Prostate gland (tissue), 2 donors: Measurements from ENCODE around the gene YBX2. TPM values are rescaled to one million over a fixed set of nuclear protein-coding genes. Genes with fewer than 3 reads are reported as not detected.

ENCODE experiments used
- DNase-seq: peaks from one replicate; pipeline ENCODE4 v3.0.0-alpha.2; 2019; ENCODE audit warnings: low spot score
- H3K27ac ChIP-seq, 2 donors: fragments of 200-600 bp; sonication (generic); 2 replicates each; pipeline ENCODE4 v1.5.1; 2017 to 2019
- H3K27me3 ChIP-seq: fragments of 200-600 bp; sonication (generic); replicated peaks from 2 replicates; pipeline ENCODE4 v1.5.1; 2019; ENCODE audit not compliant: insufficient read depth
- H3K36me3 ChIP-seq, 2 donors: fragments of 200-600 bp; sonication (generic); 1 replicate in 1 of 2; 2 replicates in 1 of 2; pipeline versions ENCODE4 v1.5.1 to v1.8.1; 2017 to 2019
- H3K4me1 ChIP-seq: fragments of 200-600 bp; sonication (generic); replicated peaks from 2 replicates; pipeline ENCODE4 v1.5.1; 2019
- H3K4me3 ChIP-seq, 2 donors: fragments of 200-600 bp; sonication (generic); 2 replicates each; pipeline ENCODE4 v1.5.1; 2017 to 2019
- H3K9me3 ChIP-seq: fragments of 200-600 bp; sonication (generic); 2 replicates; pipeline ENCODE4 v1.5.1; 2017
- CTCF ChIP-seq, 4 experiments: fragments of 200-600 bp in 2 of 4; fragments of 450-650 bp in 2 of 4; sonication (generic) in 2 of 4; IDR thresholded peaks; 1 replicate in 3 of 4; 2 replicates in 1 of 4; pipeline ENCODE4 v1.5.1; 2016 to 2019; ENCODE audit warnings: antibody characterized with exemption in 4 of 4, mild to moderate bottlenecking in 2 of 4, moderate library complexity in 2 of 4
- POLR2A ChIP-seq: fragments of 450-650 bp; IDR thresholded peaks from one replicate; pipeline ENCODE4 v1.6.1; 2016; ENCODE audit warnings: antibody characterized with exemption, mild to moderate bottlenecking
- POLR2AphosphoS5 ChIP-seq: sonication (generic); formaldehyde crosslinking; IDR thresholded peaks from one replicate; pipeline ENCODE4 v1.6.1; 2017; ENCODE audit warnings: antibody characterized with exemption
- WGBS: methylation state at CpG from one replicate; pipeline ENCODE4 v1.1.5; 2018; 5-methylcytosine and 5-hydroxymethylcytosine counted together
- intact Hi-C: fragments of 100-400 bp; cut with DNase I; formaldehyde crosslinking; loops from one replicate; pipeline ENCODE4 v1.14.2; 2022
- total RNA-seq, 2 donors: library from RNA; depleted of rRNA; stranded (reverse); fragments of >200 nt; gene quantifications; one replicate each; pipeline ENCODE4 v1.1.0, GENCODE V29; 2016

Gene YBX2
- total RNA-seq, 2 donors from 2014 or later, result 0.64 to 49.1 TPM

GRCh38 chr17:7307686-7308624 lies 13.5 kb upstream of the YBX2 start:
- H3K9me3 ChIP-seq, result no peaks in the 10 kb centered on the region
- TF ChIP-seq CTCF (IDR thresholded peaks at IDR 0.05), result no peak
- no peak for TF ChIP-seq POLR2AphosphoS5
- no peak for TF ChIP-seq POLR2A
- H3K4me3 ChIP-seq, result peak overlapping the region; percentile 99
- DNase-seq, result no peak
- H3K27me3 ChIP-seq, result no peaks in the 10 kb centered on the region
- peak overlapping the region; percentile 97 to 99 for H3K27ac ChIP-seq
- WGBS, result under 1% methylated on average over 85 of the region's 104 CpGs
- peaks cover 8 to 12% of the 10 kb centered on the region in 2 donors for H3K36me3 ChIP-seq
- intact Hi-C loops, result no loop called here
- peaks cover 8% of the 10 kb centered on the region for H3K4me1 ChIP-seq

- TF ChIP-seq POLR2AphosphoS5 (peak; percentile 99), POLR2A (peak; percentile 94), CTCF (IDR thresholded peaks at IDR 0.05) (peak in 1 of 4 experiments; percentile 23)
- intact Hi-C loops, result no loop called here
- Histone ChIP-seq H3K4me1 (peaks cover 8% of the 10 kb centered on the region), H3K4me3 (peak within 1 kb of the TSS; percentile 99), H3K9me3 (no peaks in the 10 kb centered on the region), H3K27ac (peak within 1 kb of the TSS; percentile 97 to 99), H3K27me3 (no peaks in the 10 kb centered on the region), H3K36me3 (peaks cover 0 to 5% of the 10 kb centered on the region in 2 donors)
- DNase-seq, result peak; percentile 99
- WGBS, result under 1% methylated on average over 64 of the region's 64 CpGs
Observed at GRCh38 chr17:7306911-7307685, 12.7 kb upstream of the YBX2 start, which contains the start of gene EIF5A. Gene EIF5A, plus strand, starts transcription at chr17:7307628. Its CDS starts 2,008 bp downstream, at chr17:7309636.

GRCh38 chr17:7304179-7304578 lies 9.7 kb upstream of the YBX2 start:
- 94% methylated on average over 7 of the region's 7 CpGs for WGBS
- no peaks in the 10 kb centered on the region for H3K27me3 ChIP-seq
- intact Hi-C loops, result no loop called here
- no peak for TF ChIP-seq POLR2AphosphoS5
- no peak for TF ChIP-seq CTCF (IDR thresholded peaks at IDR 0.05)
- H3K4me3 ChIP-seq, result no peak overlapping the region
- H3K4me1 ChIP-seq, result no peaks in the 10 kb centered on the region
- no peaks in the 10 kb centered on the region for H3K9me3 ChIP-seq
- DNase-seq, result no peak
- no peaks in the 10 kb centered on the region for H3K36me3 ChIP-seq
- H3K27ac ChIP-seq, result no peak overlapping the region

- TF ChIP-seq POLR2A (no peak), POLR2AphosphoS5 (peak; percentile 61), CTCF (IDR thresholded peaks at IDR 0.05) (peak; percentile 85 to 98 (median 96))
- intact Hi-C loops, result loop anchor here (1.0 kb wide), 1 partner anchor 16 kb away; no protein-coding TSS in a partner anchor
- H3K27me3 ChIP-seq, result no peaks in the 10 kb centered on the region
- H3K4me3 ChIP-seq, result peak overlapping the region in 1 of 2 donors; percentile 3
- 4% methylated on average over 47 of the region's 51 CpGs for WGBS
- DNase-seq, result peak; percentile 73
- no peaks in the 10 kb centered on the region for H3K36me3 ChIP-seq
- no peaks in the 10 kb centered on the region for H3K9me3 ChIP-seq
- H3K4me1 ChIP-seq, result peaks cover 13% of the 10 kb centered on the region
- H3K27ac ChIP-seq, result peak overlapping the region; percentile 5 to 25
Observed at GRCh38 chr17:7296189-7296861, 1.9 kb upstream of the YBX2 start.
